Peyer's patch (tissue), 4 donors: ENCODE data around the gene RASA3.

Experiments used
- POLR2A ChIP-seq, 2 donors: fragments of 450-650 bp; IDR thresholded peaks; one replicate each; pipeline ENCODE4 v1.5.1; 2017; ENCODE audit warnings: antibody characterized with exemption in 2 of 2, mild to moderate bottlenecking in 2 of 2, moderate library complexity in 2 of 2
- TF ChIP-seq, protein P1 (sequence below), 6 experiments: fragments of 450-650 bp in 4 of 6; fragments of 200-600 bp in 2 of 6; sonication (generic) in 1 of 6; IDR thresholded peaks; one replicate each; pipeline ENCODE4 v1.5.1; 2017 to 2019; ENCODE audit warnings: antibody characterized with exemption in 6 of 6, mild to moderate bottlenecking in 3 of 6, moderate library complexity in 1 of 6

DNA sequence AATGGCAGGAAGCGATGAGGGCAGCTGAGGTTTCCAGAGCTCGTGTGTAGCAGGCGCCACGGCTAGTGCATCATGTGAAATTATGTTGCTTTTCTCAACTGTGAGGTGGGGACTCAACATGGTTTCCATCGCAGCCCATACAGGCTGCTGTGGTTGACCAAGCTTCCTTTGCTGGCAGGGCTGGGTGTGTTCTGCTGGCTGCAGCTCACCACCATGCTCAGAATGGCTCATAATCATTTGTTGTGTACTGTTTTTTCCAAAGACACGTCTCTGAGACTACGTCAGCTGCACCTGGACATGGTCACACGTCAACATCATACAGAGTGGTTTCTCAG is 16.1 kb upstream of the RASA3 start:
- TF ChIP-seq, protein P1, sequence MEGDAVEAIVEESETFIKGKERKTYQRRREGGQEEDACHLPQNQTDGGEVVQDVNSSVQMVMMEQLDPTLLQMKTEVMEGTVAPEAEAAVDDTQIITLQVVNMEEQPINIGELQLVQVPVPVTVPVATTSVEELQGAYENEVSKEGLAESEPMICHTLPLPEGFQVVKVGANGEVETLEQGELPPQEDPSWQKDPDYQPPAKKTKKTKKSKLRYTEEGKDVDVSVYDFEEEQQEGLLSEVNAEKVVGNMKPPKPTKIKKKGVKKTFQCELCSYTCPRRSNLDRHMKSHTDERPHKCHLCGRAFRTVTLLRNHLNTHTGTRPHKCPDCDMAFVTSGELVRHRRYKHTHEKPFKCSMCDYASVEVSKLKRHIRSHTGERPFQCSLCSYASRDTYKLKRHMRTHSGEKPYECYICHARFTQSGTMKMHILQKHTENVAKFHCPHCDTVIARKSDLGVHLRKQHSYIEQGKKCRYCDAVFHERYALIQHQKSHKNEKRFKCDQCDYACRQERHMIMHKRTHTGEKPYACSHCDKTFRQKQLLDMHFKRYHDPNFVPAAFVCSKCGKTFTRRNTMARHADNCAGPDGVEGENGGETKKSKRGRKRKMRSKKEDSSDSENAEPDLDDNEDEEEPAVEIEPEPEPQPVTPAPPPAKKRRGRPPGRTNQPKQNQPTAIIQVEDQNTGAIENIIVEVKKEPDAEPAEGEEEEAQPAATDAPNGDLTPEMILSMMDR (IDR thresholded peaks at IDR 0.05) = no peak
- TF ChIP-seq POLR2A (IDR thresholded peaks at IDR 0.05) = no peak
